Measurements from ENCODE around the gene NIN.

- TF ChIP-seq POLR2A (IDR thresholded peaks at IDR 0.05; ENCODE audit: low read length): no peak
- TF ChIP-seq GATA1 (IDR thresholded peaks at IDR 0.05; ENCODE audit: low read depth, low read length): no peak
Measured at GRCh38 chr14:50756300-50756699, 74.7 kb downstream of the NIN start.

Data from erythroblast (primary cell).